NCI-H187 treated with DMSO at 0.1 percent for 48 hours (cell line): ENCODE results near the gene PRPF6.
A peak's percentile ranks its signal among the peaks of the same experiment; 100 is the strongest.

Experiments used
- DNase-seq: peaks from one replicate; lab custom pipeline; 2025; lab: John Stamatoyannopoulos, UW

PRPF6 gene

DNA sequence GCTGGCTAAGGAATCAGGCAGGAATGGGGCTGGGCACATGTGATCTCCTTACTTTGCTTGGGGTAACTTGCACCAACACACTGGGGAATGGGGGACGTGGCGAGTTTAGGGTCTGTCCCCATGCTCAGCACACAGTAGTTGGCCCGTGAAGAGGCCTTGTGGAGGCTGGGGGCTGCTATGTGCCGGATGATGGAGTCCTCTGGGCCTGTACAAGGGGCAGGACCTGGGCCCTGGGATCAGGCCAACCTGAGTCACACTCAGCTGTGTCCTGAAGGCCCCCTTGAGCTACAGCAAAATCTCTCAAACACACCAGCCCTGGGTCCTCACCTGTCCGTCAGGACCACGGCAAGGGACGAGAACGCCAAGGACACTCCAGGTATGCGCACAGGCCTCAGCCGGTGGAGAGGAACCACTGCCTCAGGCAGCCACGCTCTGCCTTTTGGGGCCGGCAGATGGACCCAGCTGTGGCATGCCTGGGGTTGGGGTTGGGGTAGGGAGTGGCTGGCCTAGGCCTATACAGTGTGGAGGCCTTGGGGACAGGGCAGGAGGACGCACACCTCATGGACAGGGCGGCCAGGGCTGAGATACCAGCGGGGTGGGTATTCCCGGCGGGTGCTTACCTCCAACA, 35.8 kb upstream of the PRPF6 start:
- no peak for DNase-seq

GRCh38 chr20:63945921-63946920, 34.7 kb upstream of the PRPF6 start:
- no peak for DNase-seq

- no peak for DNase-seq
Observed at GRCh38 chr20:63946986-63947637, 33.8 kb upstream of the PRPF6 start.

GRCh38 chr20:63947638-63948456, 33.1 kb upstream of the PRPF6 start:
- no peak for DNase-seq

GRCh38 chr20:63950701-63951397, 30.1 kb upstream of the PRPF6 start:
- no peak for DNase-seq

GRCh38 chr20:63951398-63952209, 29.3 kb upstream of the PRPF6 start:
- no peak for DNase-seq

DNA sequence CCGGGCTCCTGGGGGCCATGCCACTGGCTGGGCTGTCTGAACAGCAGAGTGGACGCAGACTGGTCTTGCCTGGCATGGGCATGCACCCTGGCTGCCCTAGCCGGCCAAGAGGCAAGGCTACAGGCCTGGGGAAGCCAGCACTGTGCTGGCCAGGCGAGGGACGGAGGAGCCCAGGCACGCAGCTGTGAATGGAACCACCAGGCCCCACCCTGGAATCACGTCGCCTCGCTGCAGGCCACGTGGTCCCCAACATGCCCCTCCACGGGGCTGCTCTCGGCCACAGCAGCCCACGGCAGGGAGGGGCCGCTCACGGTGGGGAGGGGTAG, 28.8 kb upstream of the PRPF6 start:
- no peak for DNase-seq

- no peak for DNase-seq
Observed at GRCh38 chr20:63952769-63953168, 28.2 kb upstream of the PRPF6 start.

DNA sequence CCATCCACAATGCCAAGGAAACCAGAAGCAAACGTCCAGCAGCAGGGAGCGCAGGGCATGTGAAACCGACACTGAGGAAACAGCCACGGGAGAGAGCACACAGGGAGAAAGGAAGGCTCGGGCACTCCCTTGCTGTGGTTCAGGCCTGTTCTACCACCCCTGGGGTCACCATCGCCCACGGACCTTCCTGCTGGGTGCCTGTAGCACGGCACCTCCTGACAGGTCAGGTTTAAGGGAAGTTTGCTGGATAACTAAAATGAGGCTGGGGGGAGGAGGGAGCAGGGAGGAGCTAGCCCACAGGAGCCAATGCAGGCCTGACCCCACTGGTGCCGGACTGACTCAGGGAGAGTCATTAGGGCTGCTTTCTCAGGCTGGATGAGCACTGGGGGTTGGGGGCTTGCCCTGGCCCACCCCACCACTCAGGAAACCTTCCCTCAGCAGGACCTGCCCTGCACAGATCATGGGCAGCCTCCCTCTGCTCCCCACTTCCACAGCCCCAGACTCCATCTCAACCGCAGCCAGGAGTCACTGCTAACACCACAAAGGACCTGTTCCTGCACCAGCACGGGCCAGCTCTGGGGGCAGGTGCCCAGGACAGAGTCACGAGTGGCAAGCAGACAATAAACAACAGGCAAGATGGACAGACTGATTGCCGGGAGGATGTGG, 27.0 kb upstream of the PRPF6 start:
- DNase-seq = no peak

DNA sequence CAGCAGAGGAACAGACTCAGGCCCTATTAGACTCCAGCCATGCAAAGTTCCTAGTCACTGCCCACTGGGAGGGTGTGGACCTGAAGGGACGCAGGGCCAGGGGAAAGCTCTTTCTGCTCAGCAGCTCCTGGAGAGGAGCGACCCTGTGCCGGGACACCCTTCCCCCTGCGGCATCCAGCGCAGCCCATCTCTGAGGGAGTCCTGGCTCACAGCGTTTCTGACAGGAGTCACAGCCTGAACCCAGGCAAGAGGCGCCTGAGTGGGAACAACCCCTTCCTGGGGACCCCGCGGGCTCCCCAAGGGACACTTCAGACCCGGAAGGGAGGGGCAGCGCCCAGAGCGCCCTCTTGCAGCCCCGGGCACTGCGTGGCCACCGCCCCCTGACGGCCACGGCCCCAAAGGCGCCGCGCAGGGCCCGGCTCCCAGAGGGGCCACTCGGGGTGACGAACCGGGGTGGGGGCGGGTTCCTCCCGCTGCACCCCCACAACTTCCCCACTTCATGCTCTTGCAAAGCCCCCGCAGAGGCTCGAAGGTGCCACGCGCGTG, 25.6 kb upstream of the PRPF6 start:
- DNase-seq = no peak

GRCh38 chr20:63955827-63956663, 24.9 kb upstream of the PRPF6 start, which contains the start of gene UCKL1:
Gene UCKL1 (minus strand): TSS chr20:63956416. CDS start chr20:63956372, 44 bp downstream.
- peak; percentile 73 for DNase-seq

GRCh38 chr20:63956664-63957003, 24.3 kb upstream of the PRPF6 start:
- no peak for DNase-seq

DNA sequence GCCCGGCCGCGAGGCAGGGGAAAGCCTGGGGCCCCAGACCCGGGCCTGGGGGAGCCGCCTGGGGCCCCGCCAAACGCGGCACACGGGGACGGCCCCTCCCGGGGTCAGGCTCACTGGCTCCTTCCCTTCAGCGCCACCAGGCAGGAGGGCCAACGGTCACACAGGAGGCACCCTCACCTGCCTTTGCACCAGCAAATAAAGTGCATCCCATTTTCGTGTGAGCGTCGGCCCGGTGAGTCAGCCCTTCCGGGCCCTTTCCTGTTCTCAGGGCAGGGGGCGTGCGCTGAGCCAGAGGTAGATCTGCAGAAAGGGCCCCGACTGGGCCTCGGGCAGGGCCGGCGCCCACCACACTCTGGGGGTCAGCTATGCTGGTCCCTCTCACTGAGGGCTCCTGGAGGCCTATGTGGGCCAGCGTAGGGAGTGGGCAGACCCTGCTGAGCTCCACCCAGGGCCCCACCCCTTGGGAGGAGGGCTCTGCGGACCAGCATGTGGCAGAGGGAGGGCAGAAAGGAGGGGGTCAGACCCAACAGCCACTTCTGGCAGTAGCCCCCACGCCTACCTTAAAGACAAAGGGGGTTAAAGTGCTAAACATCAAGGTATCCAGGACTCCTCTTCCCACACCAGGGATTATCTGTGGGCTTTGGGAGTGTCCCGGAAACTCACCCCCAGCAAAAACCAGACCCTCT, 23.8 kb upstream of the PRPF6 start:
- DNase-seq = peak; percentile 48

DNA sequence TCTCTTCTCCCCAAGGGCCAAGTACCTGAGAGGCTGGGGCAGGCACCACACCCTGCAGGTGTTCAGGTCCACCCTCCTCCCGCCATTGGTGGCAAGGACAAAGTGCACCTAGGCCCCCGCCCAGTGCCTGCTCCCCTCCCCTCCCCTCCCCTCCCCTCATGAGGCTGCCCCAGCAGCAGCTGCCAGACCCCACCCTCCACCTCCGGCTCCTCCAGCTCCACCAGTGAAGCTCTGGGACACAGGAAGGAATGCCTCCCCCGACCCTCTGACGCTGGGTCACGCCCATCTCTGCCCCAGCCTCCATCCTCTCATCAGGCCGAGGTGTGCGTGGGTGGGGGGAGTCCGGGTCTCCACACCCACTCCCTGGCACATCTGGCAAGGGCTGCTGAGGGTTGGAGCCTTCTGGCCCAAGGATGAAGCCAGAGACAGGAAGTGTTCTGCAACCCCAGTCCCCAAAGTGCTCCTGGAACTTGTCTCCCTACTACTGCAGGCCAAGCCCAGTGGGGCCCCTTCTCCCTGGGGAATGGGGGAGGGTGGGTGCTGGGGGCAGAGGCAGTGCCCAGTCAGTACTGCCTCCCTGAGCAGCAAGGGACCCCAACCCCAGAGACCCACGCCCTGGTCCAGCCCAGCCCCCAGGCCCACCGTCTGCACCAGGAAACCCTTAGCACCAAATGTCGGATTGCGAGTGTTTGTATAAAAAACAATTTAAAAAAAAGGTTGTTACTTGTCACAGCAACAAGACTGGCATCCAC, 23.1 kb upstream of the PRPF6 start:
- peak; percentile 36 for DNase-seq

DNA sequence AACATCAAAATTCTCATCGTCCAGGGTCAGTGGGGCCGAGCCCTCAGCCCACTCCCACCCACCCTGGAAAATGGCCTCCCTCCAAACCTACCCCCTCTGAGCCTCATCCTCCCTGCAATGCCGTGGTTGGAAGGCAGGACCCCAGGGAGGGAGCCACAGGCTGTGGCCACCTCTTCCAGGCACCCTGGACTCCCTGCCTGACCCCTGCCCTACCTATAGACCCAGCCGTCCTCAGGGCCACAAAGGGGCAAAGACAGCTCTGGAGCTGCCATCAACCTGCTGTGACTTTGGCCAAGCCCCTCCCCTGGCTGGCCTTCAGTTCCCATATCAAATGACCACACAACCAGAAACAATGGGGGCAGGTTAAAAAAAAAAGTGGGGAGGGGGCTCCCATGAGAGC, 22.5 kb upstream of the PRPF6 start:
- DNase-seq = no peak

DNA sequence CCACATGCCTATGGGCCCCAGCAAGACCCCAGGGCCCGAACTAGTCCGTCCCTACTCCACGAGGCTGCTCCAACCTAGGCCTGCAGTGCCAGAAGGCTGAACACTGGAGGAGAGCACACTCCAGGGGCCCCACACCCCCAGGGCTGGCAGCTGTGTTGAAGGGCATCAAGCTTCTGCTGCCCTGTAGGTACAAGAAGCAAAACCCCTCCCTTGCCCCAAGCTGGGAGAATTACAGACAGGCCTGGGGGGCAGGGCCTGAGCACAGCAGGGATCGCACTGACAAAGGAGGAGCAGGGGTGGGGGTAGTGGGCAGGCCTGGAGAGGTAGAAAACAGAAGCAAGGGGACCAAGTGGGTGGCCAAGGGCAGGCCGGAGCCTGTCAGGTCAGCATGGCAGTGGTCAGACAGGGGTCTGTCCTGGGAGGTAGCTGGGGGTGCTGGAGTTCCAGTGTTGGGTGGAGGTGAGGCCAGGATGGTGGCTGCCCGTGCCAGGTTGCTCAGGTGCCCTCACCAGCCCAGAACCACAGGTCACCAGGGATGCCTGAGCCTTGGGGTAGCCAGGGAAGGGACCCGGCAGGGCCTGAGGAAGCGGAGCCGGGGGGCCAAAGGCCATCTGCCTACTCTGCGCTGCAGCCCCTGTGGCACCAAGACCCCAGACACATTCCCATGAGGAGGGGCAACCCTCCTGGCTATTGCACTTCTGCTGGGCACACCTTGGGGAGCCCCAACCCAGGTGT, 21.8 kb upstream of the PRPF6 start:
- no peak for DNase-seq

DNA sequence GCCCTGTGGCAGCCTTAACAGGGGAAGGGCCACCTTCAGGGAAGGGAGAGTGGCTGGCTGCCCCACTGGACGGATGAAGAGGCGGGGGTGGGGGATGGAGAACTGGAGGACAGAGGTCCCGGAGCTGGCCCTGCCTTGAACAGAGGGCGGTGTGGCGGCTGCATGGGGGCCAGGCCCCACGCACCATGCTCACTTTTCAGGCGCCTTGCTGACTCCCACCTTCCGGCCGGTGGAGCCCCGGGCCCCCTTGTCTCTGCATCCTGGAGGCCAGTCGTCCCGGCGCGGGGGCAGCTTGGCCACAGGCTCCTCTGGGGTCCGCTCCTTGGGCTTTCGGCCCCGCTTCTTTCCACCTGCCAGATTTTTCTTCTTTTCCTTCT, 21.2 kb upstream of the PRPF6 start:
- no peak for DNase-seq
